Erythroblast (primary cell): ENCODE results near the gene IQCM.

Source experiments
- DNase-seq, 2 experiments: peaks; one replicate each; lab custom pipeline; 2025; lab: John Stamatoyannopoulos, UW
- GATA1 ChIP-seq: IDR thresholded peaks from 2 replicates; pipeline ENCODE4 v1.6.1; 2011; ENCODE audit warnings: low read depth, mild to moderate bottlenecking, control low read depth, low read length, moderate library complexity
- POLR2A ChIP-seq: IDR thresholded peaks from 2 replicates; pipeline ENCODE4 v1.6.1; 2011; ENCODE audit warnings: mild to moderate bottlenecking, low read length

The IQCM gene

GRCh38 chr4:149749784-149750183 is 65.9 kb downstream of the IQCM start:
- no peak for DNase-seq
- TF ChIP-seq GATA1 = no peak
- no peak for TF ChIP-seq POLR2A

- DNase-seq = no peak
- TF ChIP-seq POLR2A (no peak), GATA1 (no peak)
These were observed 68.0 kb downstream of the IQCM start for GRCh38 chr4:149747646-149748045.

GRCh38 chr4:149746276-149746675 is 69.4 kb downstream of the IQCM start:
- no peak for DNase-seq
- TF ChIP-seq POLR2A = no peak
- no peak for TF ChIP-seq GATA1

GRCh38 chr4:149741186-149741831 is 74.3 kb downstream of the IQCM start:
- DNase-seq = no peak
- no peak for TF ChIP-seq POLR2A
- TF ChIP-seq GATA1 = no peak

GRCh38 chr4:149738156-149738555 is 77.5 kb downstream of the IQCM start:
- DNase-seq = no peak
- TF ChIP-seq POLR2A (no peak), GATA1 (no peak)

GRCh38 chr4:149735796-149736195 is 79.8 kb downstream of the IQCM start:
- TF ChIP-seq POLR2A (no peak), GATA1 (no peak)
- no peak for DNase-seq

- TF ChIP-seq GATA1 = no peak
- TF ChIP-seq POLR2A = no peak
- DNase-seq = no peak
These were observed 87.2 kb downstream of the IQCM start for GRCh38 chr4:149728444-149728843.

- no peak for TF ChIP-seq POLR2A
- TF ChIP-seq GATA1 = no peak
These were observed 88.0 kb downstream of the IQCM start for GRCh38 chr4:149727663-149728062.

GRCh38 chr4:149723065-149723464 is 92.6 kb downstream of the IQCM start:
- TF ChIP-seq GATA1 (no peak), POLR2A (no peak)
- DNase-seq = no peak

More at GRCh38 chr4:149727663-149728062, 88.0 kb downstream of the IQCM start:
- no peak for DNase-seq

GRCh38 chr4:149719806-149720205 is 95.8 kb downstream of the IQCM start:
- TF ChIP-seq GATA1 = no peak
- no peak for TF ChIP-seq POLR2A
- DNase-seq = no peak

- no peak for TF ChIP-seq POLR2A
- TF ChIP-seq GATA1 = no peak
- DNase-seq = no peak
These were observed 96.3 kb downstream of the IQCM start for GRCh38 chr4:149719357-149719756.

GRCh38 chr4:149718500-149718899 is 97.1 kb downstream of the IQCM start:
- TF ChIP-seq GATA1 = no peak
- TF ChIP-seq POLR2A = no peak
- no peak for DNase-seq

- TF ChIP-seq GATA1 (no peak), POLR2A (no peak)
- DNase-seq = no peak
These were observed 98.9 kb downstream of the IQCM start for GRCh38 chr4:149716728-149717127.

- TF ChIP-seq POLR2A (no peak), GATA1 (no peak)
- no peak for DNase-seq
These were observed 99.6 kb downstream of the IQCM start for GRCh38 chr4:149715822-149716585.

- no peak for TF ChIP-seq GATA1
- TF ChIP-seq POLR2A = no peak
- DNase-seq = no peak
These were observed 102.6 kb downstream of the IQCM start for GRCh38 chr4:149713031-149713430.
